Stomach (tissue), 4 donors: ENCODE data around the gene DHCR24.

Experiments used
- POLR2AphosphoS5 ChIP-seq, 3 donors: sonication (generic); formaldehyde crosslinking; IDR thresholded peaks; one replicate each; pipeline ENCODE4 v1.6.1; 2016; ENCODE audit warnings: antibody characterized with exemption in 3 of 3
- TF ChIP-seq, protein P1 (sequence below), 7 experiments: fragments of 450-650 bp in 4 of 7; fragments of 200-600 bp in 3 of 7; sonication (generic) in 3 of 7; IDR thresholded peaks; one replicate each; pipeline ENCODE4 v1.5.1; 2016 to 2019; ENCODE audit warnings: antibody characterized with exemption in 7 of 7, control low read depth in 2 of 7, mild to moderate bottlenecking in 1 of 7

DNA sequence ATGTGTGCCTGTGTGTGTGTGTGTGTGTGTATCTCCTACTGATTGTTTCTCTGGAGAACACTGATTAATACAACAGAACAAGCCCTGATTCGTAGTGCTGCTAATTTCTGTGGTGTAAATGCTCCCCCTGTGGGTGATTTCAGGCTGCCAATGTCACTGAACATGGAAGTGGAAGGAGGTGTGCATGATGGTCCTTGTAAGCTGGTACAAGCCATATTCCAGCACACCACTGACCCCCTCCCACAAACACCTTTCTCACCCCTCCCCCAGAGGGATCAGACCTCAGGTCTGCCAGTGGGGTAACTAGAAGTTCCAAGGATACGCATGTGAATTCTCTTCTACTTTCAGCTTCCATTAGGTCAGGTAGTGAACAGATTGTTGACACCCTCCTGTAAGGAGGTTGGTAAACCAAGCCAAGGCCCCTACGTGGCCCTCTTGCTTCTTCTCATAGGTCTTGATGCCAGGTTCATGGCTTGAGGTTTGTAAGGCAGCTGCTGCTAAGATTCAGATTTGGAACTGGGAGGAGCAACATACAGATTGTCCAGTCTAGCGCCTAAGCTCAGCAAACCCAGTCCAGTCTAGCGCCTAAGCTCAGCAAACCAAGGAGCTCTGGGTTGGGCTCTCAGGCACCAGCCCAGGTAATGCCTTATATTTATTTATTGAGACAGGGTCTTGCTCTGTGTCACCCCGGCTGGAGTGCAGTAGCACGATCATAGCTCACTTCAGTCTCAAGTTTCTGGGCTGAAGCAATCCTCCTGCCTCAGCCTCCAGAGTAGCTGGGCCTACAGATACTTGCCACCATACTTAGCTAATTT lies 38.7 kb downstream of the DHCR24 start:
- TF ChIP-seq POLR2AphosphoS5 (IDR thresholded peaks at IDR 0.05), result no peak
- TF ChIP-seq, protein P1, sequence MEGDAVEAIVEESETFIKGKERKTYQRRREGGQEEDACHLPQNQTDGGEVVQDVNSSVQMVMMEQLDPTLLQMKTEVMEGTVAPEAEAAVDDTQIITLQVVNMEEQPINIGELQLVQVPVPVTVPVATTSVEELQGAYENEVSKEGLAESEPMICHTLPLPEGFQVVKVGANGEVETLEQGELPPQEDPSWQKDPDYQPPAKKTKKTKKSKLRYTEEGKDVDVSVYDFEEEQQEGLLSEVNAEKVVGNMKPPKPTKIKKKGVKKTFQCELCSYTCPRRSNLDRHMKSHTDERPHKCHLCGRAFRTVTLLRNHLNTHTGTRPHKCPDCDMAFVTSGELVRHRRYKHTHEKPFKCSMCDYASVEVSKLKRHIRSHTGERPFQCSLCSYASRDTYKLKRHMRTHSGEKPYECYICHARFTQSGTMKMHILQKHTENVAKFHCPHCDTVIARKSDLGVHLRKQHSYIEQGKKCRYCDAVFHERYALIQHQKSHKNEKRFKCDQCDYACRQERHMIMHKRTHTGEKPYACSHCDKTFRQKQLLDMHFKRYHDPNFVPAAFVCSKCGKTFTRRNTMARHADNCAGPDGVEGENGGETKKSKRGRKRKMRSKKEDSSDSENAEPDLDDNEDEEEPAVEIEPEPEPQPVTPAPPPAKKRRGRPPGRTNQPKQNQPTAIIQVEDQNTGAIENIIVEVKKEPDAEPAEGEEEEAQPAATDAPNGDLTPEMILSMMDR (IDR thresholded peaks at IDR 0.05), result no peak
